GM23248 (cell line): ENCODE measurements around the gene CHKB. TPM values are rescaled to one million over a fixed set of nuclear protein-coding genes. Genes with fewer than 3 reads are reported as not detected.
"Not testable (repeated sequence)": the region's sequence is repeated elsewhere in the genome, so short reads cannot be mapped to it uniquely, and the experiment has no call there.

Experiments
- DNase-seq: peaks from one replicate; pipeline ENCODE4 v3.0.0-alpha.2; 2015
- H2AFZ ChIP-seq: fragments of 200-600 bp; sonication (generic); 2 replicates; pipeline ENCODE4 v1.6.1; 2016; ENCODE audit warnings: antibody characterized with exemption
- H3F3A ChIP-seq: fragments of 200-600 bp; sonication (generic); 2 replicates; pipeline ENCODE4 v1.6.1; 2016; ENCODE audit warnings: mild to moderate bottlenecking, antibody characterized with exemption, mixed run types; ENCODE audit not compliant: insufficient read depth
- H3K27ac ChIP-seq: fragments of 200-600 bp; sonication (generic); 2 replicates; pipeline ENCODE4 v1.5.1; 2016; ENCODE audit warnings: mild to moderate bottlenecking
- H3K27me3 ChIP-seq: fragments of 200-600 bp; sonication (generic); replicated peaks from 2 replicates; pipeline ENCODE4 v1.6.1; 2016; ENCODE audit warnings: mild to moderate bottlenecking; ENCODE audit not compliant: insufficient read depth
- H3K36me3 ChIP-seq: fragments of 200-600 bp; sonication (generic); 2 replicates; pipeline ENCODE4 v1.6.1; 2016; ENCODE audit warnings: low read depth, mild to moderate bottlenecking
- H3K4me1 ChIP-seq: fragments of 200-600 bp; sonication (generic); 2 replicates; pipeline ENCODE4 v1.6.1; 2016; ENCODE audit warnings: mild to moderate bottlenecking; ENCODE audit not compliant: insufficient read depth
- H3K4me2 ChIP-seq: fragments of 200-600 bp; sonication (generic); one replicate; pipeline ENCODE4 v1.6.1; 2016; ENCODE audit warnings: mild to moderate bottlenecking; ENCODE audit not compliant: unreplicated experiment
- H3K4me3 ChIP-seq: fragments of 200-600 bp; sonication (generic); 2 replicates; pipeline ENCODE4 v1.5.1; 2016; ENCODE audit warnings: mild to moderate bottlenecking
- H3K79me2 ChIP-seq: fragments of 200-600 bp; sonication (generic); 2 replicates; pipeline ENCODE4 v1.6.1; 2016; ENCODE audit warnings: mild to moderate bottlenecking; ENCODE audit not compliant: insufficient read depth
- H3K9ac ChIP-seq: fragments of 200-600 bp; sonication (generic); 2 replicates; pipeline ENCODE4 v1.6.1; 2016; ENCODE audit warnings: mild to moderate bottlenecking
- H3K9me2 ChIP-seq: fragments of 200-600 bp; sonication (generic); 2 replicates; pipeline ENCODE4 v1.6.1; 2016; ENCODE audit warnings: mixed run types, mild to moderate bottlenecking, moderate library complexity; ENCODE audit not compliant: insufficient read depth
- H3K9me3 ChIP-seq: fragments of 200-600 bp; sonication (generic); one replicate; pipeline ENCODE4 v1.6.1; 2017; ENCODE audit warnings: low read depth
- H4K20me1 ChIP-seq: fragments of 200-600 bp; sonication (generic); 2 replicates; pipeline ENCODE4 v1.6.0; 2016; ENCODE audit not compliant: insufficient read depth
- EZH2 ChIP-seq: fragments of 200-600 bp; sonication (generic); IDR thresholded peaks from 2 replicates; pipeline ENCODE4 v1.6.1; 2018; ENCODE audit warnings: antibody characterized with exemption, mild to moderate bottlenecking; ENCODE audit not compliant: insufficient read depth, poor library complexity, severe bottlenecking
- EZH2phosphoT487 ChIP-seq: fragments of 200-600 bp; sonication (generic); IDR thresholded peaks from 2 replicates; pipeline ENCODE4 v1.6.1; 2018; ENCODE audit warnings: antibody characterized with exemption, moderate library complexity, mild to moderate bottlenecking, low read depth; ENCODE audit not compliant: insufficient read depth
- WGBS, 2 experiments: methylation state at CpG; one replicate each; pipeline ENCODE4 v1.1.6; 2015 to 2017; ENCODE audit warnings: low lambda C conversion rate in 2 of 2, low coverage in 1 of 2; ENCODE audit errors: missing lambda C conversion rate in 2 of 2; 5-methylcytosine and 5-hydroxymethylcytosine counted together
- in situ Hi-C: fragments of 300-500 bp; cut with MboI; formaldehyde crosslinking; loops from 2 replicates; pipeline ENCODE4 v1.15.0; 2020
- polyA plus RNA-seq: library from polyadenylated mRNA; unstranded; fragments of >200 nt; fragmentation: Nextera tagmentation; extraction: Ambion mirVana; gene quantifications from 2 replicates; pipeline ENCODE4 v1.2.1, GENCODE V29; 2016
- total RNA-seq: library from RNA; depleted of rRNA; stranded (reverse); fragments of >200 nt; shearing (Covaris generic); gene quantifications from 2 replicates; pipeline ENCODE4 v1.2.3, GENCODE V29; 2014

CHKB gene
- total and polyA plus RNA-seq, 2 experiments from 2014 or later, result 41.3 to 41.7 TPM

GRCh38 chr22:50540381-50540780 is 42.3 kb downstream of the CHKB start:
- Histone ChIP-seq H3K79me2 (no peaks in the 10 kb centered on the region), H3K27ac (peak overlapping the region; percentile 99)
- in situ Hi-C loops, result no loop called here

GRCh38 chr22:50537765-50538164 is 44.9 kb downstream of the CHKB start:
- Histone ChIP-seq H3K36me3 (no peaks in the 10 kb centered on the region), H3K4me2 (peak overlapping the region; percentile 54), H3K9me2 (no peaks in the 10 kb centered on the region), H4K20me1 (no peaks in the 10 kb centered on the region), H3K79me2 (no peaks in the 10 kb centered on the region), H3K27ac (peak overlapping the region; percentile 99), H3K9ac (peak overlapping the region; percentile 90), H3F3A (peaks cover 44% of the 10 kb centered on the region), H3K9me3 (no peaks in the 10 kb centered on the region), H3K4me1 (peaks cover 42% of the 10 kb centered on the region), H2AFZ (peak overlapping the region; percentile 70), H3K27me3 (no peaks in the 10 kb centered on the region), H3K4me3 (no peak overlapping the region)
- no peak for DNase-seq
- in situ Hi-C loops, result no loop called here
- TF ChIP-seq EZH2 (no peak), EZH2phosphoT487 (no peak)
- 75 to 78% methylated on average over 13 of the region's 13 CpGs for WGBS, 2 experiments

More at GRCh38 chr22:50540381-50540780, 42.3 kb downstream of the CHKB start:
- Histone ChIP-seq H3K9ac (peak overlapping the region; percentile 90), H3K4me1 (peaks cover 42% of the 10 kb centered on the region), H3K27me3 (no peaks in the 10 kb centered on the region), H3F3A (peaks cover 42% of the 10 kb centered on the region), H3K9me2 (no peaks in the 10 kb centered on the region), H4K20me1 (no peaks in the 10 kb centered on the region), H3K9me3 (no peaks in the 10 kb centered on the region), H3K4me2 (peak overlapping the region; percentile 84), H2AFZ (no peak overlapping the region), H3K36me3 (no peaks in the 10 kb centered on the region), H3K4me3 (no peak overlapping the region)
- no peak for DNase-seq
- no peak for TF ChIP-seq EZH2phosphoT487
- TF ChIP-seq EZH2, result no peak
- WGBS, 2 experiments, result 81% methylated on average over 10 of the region's 10 CpGs

- Histone ChIP-seq H3K9me2 (no peaks in the 10 kb centered on the region), H3K79me2 (no peaks in the 10 kb centered on the region), H3K27me3 (no peaks in the 10 kb centered on the region), H4K20me1 (no peaks in the 10 kb centered on the region), H3K4me1 (peaks cover 30% of the 10 kb centered on the region), H3K9me3 (no peaks in the 10 kb centered on the region), H3K4me3 (no peak overlapping the region), H3K9ac (no peak overlapping the region), H3K36me3 (no peaks in the 10 kb centered on the region), H3K27ac (no peak overlapping the region), H2AFZ (no peak overlapping the region), H3F3A (peaks cover 34% of the 10 kb centered on the region), H3K4me2 (no peak overlapping the region)
- 82 to 87% methylated on average over 3 of the region's 3 CpGs for WGBS, 2 experiments
- in situ Hi-C loops, result no loop called here
- no peak for TF ChIP-seq EZH2phosphoT487
- no peak for TF ChIP-seq EZH2
- DNase-seq, result no peak
Measured at GRCh38 chr22:50536226-50536625, 46.4 kb downstream of the CHKB start.

- H3K4me1 ChIP-seq, result peaks cover 19% of the 10 kb centered on the region
- H3K27ac ChIP-seq, result no peak overlapping the region
- H3K4me3 ChIP-seq, result no peak overlapping the region
- peaks cover 22% of the 10 kb centered on the region for H3F3A ChIP-seq
- no peaks in the 10 kb centered on the region for H3K9me2 ChIP-seq
- no peak for TF ChIP-seq EZH2
- no peaks in the 10 kb centered on the region for H3K27me3 ChIP-seq
- H3K4me2 ChIP-seq, result no peak overlapping the region
- no peaks in the 10 kb centered on the region for H3K36me3 ChIP-seq
- H3K9ac ChIP-seq, result no peak overlapping the region
- no peak for DNase-seq
- H4K20me1 ChIP-seq, result no peaks in the 10 kb centered on the region
- WGBS, 2 experiments, result 89 to 96% methylated on average over 8 of the region's 8 CpGs
- H3K79me2 ChIP-seq, result no peaks in the 10 kb centered on the region
- H2AFZ ChIP-seq, result no peak overlapping the region
- no peaks in the 10 kb centered on the region for H3K9me3 ChIP-seq
- in situ Hi-C loops, result no loop called here
Measured at GRCh38 chr22:50535113-50535512, 47.5 kb downstream of the CHKB start.

- H3K9ac ChIP-seq, H3K79me2 ChIP-seq, H3K9me2 ChIP-seq, H3K9me3 ChIP-seq, H3K27ac ChIP-seq, H4K20me1 ChIP-seq, H3K27me3 ChIP-seq, H3K4me3 ChIP-seq, in situ Hi-C loops, H3K36me3 ChIP-seq, H2AFZ ChIP-seq, H3K4me2 ChIP-seq: not testable (repeated sequence)
- WGBS, 2 experiments, result 68 to 69% methylated on average over 21 of the region's 21 CpGs
- peak; percentile 10 for DNase-seq
- H3F3A ChIP-seq, result peaks cover 14% of the 10 kb centered on the region
- peaks cover 11% of the 10 kb centered on the region for H3K4me1 ChIP-seq
Measured at GRCh38 chr22:50533856-50534711, 48.6 kb downstream of the CHKB start.
